Measurements from ENCODE around the gene SAMD4B. TPM values are rescaled to one million over a fixed set of nuclear protein-coding genes. Genes with fewer than 3 reads are reported as not detected.

Gene SAMD4B
- total and polyA plus RNA-seq, 2 of the 8 experiments (the other 6 are each of a cell fraction or from before 2014, with no cell fraction given) = 137 to 158 TPM

DNA sequence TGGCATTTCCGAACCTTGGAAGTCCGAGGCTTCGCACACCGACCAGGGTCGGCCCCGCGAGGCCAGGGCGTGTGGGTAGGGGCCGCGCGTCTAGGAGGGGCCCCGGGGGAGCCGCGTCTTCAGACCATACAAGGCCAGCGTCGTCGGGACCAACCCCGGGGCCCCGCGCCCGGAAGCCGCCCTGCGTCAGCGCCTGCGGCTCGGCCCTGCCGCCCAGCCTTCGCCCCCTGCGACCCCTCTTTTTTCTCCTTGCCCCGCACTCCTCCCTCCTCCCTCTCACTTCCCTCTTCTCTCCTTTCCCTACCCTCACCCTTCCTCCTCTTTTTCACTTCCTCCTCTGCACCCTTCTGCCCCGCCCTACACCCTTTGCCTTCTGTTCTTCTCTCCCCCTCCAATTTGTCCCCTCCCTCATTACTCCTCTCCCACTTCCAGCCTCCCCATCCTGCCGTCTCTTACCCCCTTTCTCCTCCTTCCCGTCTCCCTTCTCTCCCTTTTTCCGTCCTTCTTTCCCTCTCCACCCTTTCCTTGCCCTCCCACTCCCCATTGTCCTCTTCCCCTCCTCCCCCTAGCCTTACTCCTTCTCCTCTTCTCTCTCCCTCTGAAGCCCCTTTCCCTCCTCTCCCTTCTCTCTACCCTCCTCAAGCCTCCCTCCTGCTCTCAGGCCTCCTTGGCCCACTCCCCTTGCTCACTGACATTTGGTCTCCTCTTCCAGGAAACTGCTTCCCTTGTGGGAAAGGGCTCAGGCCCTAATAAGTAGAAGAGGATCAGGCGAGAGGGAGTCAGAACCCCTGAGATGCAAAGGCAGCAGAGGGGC, 68.0 kb downstream of the SAMD4B start (continued):
- no peak for TF ChIP-seq TBP (IDR thresholded peaks at IDR 0.05; ENCODE audit: low read depth, low read length)
- no peak for TF ChIP-seq YY1 (IDR thresholded peaks at IDR 0.05; ENCODE audit: low read depth, low read length)
- no peak for TF ChIP-seq TEAD4 (IDR thresholded peaks at IDR 0.05; ENCODE audit: low read depth, low read length)
- TF ChIP-seq, protein P1, sequence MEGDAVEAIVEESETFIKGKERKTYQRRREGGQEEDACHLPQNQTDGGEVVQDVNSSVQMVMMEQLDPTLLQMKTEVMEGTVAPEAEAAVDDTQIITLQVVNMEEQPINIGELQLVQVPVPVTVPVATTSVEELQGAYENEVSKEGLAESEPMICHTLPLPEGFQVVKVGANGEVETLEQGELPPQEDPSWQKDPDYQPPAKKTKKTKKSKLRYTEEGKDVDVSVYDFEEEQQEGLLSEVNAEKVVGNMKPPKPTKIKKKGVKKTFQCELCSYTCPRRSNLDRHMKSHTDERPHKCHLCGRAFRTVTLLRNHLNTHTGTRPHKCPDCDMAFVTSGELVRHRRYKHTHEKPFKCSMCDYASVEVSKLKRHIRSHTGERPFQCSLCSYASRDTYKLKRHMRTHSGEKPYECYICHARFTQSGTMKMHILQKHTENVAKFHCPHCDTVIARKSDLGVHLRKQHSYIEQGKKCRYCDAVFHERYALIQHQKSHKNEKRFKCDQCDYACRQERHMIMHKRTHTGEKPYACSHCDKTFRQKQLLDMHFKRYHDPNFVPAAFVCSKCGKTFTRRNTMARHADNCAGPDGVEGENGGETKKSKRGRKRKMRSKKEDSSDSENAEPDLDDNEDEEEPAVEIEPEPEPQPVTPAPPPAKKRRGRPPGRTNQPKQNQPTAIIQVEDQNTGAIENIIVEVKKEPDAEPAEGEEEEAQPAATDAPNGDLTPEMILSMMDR (IDR thresholded peaks at IDR 0.05; ENCODE audit: control extremely low read depth in 1 of 3, insufficient read depth in 1 of 3, low read depth in 1 of 3, low read length in 3 of 3) = no peak
- no peak for TF ChIP-seq FOSL1 (IDR thresholded peaks at IDR 0.05; ENCODE audit: insufficient read depth, low read depth, low read length)
- TF ChIP-seq MAX (IDR thresholded peaks at IDR 0.05) = no peak
- TF ChIP-seq SIX5 (IDR thresholded peaks at IDR 0.05; ENCODE audit: low read depth, low read length) = no peak
- TF ChIP-seq NRF1 (IDR thresholded peaks at IDR 0.05; ENCODE audit: low read depth, low read length) = no peak
- no peak for TF ChIP-seq ZNF274 (IDR thresholded peaks at IDR 0.05; ENCODE audit: borderline replicate concordance, extremely low read depth, low read length)
- no peak for TF ChIP-seq CHD2 (IDR thresholded peaks at IDR 0.05; ENCODE audit: low read length)
- no peak for TF ChIP-seq SAP30 (IDR thresholded peaks at IDR 0.05; ENCODE audit: insufficient read depth, insufficient replicate concordance, low read length)

Measured in H1 (cell line).